Breast epithelium (tissue), 4 donors: ENCODE measurements around the gene ADCY5. TPM values are rescaled to one million over a fixed set of nuclear protein-coding genes. Genes with fewer than 3 reads are reported as not detected.

ENCODE experiments used
- DNase-seq, 2 donors: peaks; one replicate each; pipeline ENCODE4 v3.0.0-alpha.2; 2019; ENCODE audit warnings: low spot score in 2 of 2
- H3K27ac ChIP-seq, 2 donors: fragments of 200-600 bp; sonication (generic) in 1 of 2; one replicate each; pipeline ENCODE4 v1.5.1; 2016 to 2019; ENCODE audit warnings: mild to moderate bottlenecking in 1 of 2
- H3K27me3 ChIP-seq, 2 donors: fragments of 200-600 bp; sonication (generic) in 1 of 2; one replicate each; pipeline versions ENCODE4 v1.5.1 to v1.6.0; 2017 to 2019; ENCODE audit warnings: control low read depth in 1 of 2, mild to moderate bottlenecking in 1 of 2
- H3K36me3 ChIP-seq: fragments of 200-600 bp; one replicate; pipeline ENCODE4 v1.5.1; 2019
- H3K4me1 ChIP-seq, 2 donors: fragments of 200-600 bp; sonication (generic); one replicate each; pipeline ENCODE4 v1.5.1; 2016 to 2019; ENCODE audit warnings: control low read depth in 1 of 2
- H3K4me3 ChIP-seq, 3 donors: fragments of 200-600 bp; sonication (generic); 1 replicate in 2 of 3; 2 replicates in 1 of 3; pipeline ENCODE4 v1.5.1; 2016 to 2019; ENCODE audit warnings: mild to moderate bottlenecking in 3 of 3, moderate library complexity in 2 of 3
- H3K9me3 ChIP-seq, 2 donors: fragments of 200-600 bp; sonication (generic) in 1 of 2; one replicate each; pipeline ENCODE4 v1.5.1; 2016 to 2019; ENCODE audit warnings: control low read depth in 1 of 2
- POLR2A ChIP-seq: fragments of 450-650 bp; IDR thresholded peaks from one replicate; pipeline ENCODE4 v1.6.1; 2016; ENCODE audit warnings: antibody characterized with exemption, mild to moderate bottlenecking, moderate library complexity
- POLR2AphosphoS5 ChIP-seq, 3 donors: sonication (generic); formaldehyde crosslinking; IDR thresholded peaks; one replicate each; pipeline ENCODE4 v1.6.1; 2017; ENCODE audit warnings: antibody characterized with exemption in 3 of 3
- intact Hi-C: fragments of 100-400 bp; cut with DNase I; formaldehyde crosslinking; loops from one replicate; pipeline ENCODE4 v1.15.1; 2023; ENCODE audit warnings: low total_unique reads
- total RNA-seq, 3 donors: library from RNA; depleted of rRNA; stranded (reverse); fragments of >200 nt; gene quantifications; one replicate each; pipeline ENCODE4 v1.1.0, GENCODE V29; 2016
- TF ChIP-seq, protein P1 (sequence below), 3 donors: fragments of 450-650 bp; IDR thresholded peaks; one replicate each; pipeline ENCODE4 v1.5.1; 2016 to 2017; ENCODE audit warnings: antibody characterized with exemption in 3 of 3, mild to moderate bottlenecking in 3 of 3, moderate library complexity in 3 of 3

ADCY5 gene
- total RNA-seq, 3 donors from 2014 or later, result 10.1 to 32.5 (median 11.5) TPM

DNA sequence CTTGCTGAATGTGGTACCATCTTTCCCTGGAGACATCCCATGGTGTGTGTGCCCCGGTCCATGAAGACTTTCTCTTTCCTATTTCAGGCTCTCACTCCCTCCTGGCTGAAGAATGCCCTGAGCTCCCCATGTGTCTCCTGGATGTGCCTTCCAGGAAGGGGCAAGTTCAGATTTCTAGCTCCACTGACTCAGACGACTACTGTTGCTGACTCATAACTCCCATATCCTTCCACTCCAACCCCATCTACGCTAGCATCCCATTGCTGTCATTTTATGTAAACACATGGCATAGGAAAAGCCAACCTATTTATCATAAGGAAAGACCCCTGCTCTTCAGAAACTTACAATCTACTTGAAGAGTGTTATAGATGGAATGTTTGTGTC is 95.0 kb downstream of the ADCY5 start:
- peaks cover 0 to 6% of the 10 kb centered on the region in 2 donors for H3K9me3 ChIP-seq

DNA sequence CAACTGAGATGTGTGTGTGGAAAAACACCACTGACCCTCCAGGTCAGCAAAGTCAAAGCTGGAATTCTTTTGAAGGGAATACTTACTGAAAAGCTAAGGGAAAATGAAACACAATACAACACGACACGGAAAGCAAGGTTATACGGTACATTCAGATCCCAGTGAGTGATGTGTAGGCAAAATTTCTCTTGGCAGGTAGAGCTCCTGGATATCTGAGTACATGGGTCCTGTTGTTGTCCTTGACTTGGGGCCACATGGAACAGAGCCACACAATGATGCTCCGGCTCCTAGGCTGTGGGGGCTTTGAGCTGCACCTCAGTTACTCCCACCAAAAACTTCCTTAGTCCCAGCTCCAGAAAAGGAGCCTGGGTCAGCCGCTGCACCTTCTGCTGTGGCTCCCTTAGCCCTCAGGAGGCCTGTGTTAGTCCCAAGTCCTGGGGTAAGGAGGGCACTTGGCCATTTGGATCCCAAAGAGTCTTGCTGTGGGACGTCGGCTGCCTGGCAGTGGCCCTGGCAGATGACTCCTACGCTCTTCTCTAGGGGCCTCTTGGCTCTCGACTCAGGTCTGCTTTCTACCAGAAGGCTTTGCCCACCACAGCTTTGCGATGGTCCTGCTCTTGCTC is 95.6 kb downstream of the ADCY5 start:
- intact Hi-C loops, result no loop called here
- no peak overlapping the region for H3K4me3 ChIP-seq
- peaks cover 0 to 6% of the 10 kb centered on the region in 2 donors for H3K9me3 ChIP-seq
- H3K27me3 ChIP-seq, result no peaks in the 10 kb centered on the region
- no peak for DNase-seq
- H3K4me1 ChIP-seq, result no peaks in the 10 kb centered on the region
- no peak for TF ChIP-seq POLR2A
- TF ChIP-seq, protein P1, sequence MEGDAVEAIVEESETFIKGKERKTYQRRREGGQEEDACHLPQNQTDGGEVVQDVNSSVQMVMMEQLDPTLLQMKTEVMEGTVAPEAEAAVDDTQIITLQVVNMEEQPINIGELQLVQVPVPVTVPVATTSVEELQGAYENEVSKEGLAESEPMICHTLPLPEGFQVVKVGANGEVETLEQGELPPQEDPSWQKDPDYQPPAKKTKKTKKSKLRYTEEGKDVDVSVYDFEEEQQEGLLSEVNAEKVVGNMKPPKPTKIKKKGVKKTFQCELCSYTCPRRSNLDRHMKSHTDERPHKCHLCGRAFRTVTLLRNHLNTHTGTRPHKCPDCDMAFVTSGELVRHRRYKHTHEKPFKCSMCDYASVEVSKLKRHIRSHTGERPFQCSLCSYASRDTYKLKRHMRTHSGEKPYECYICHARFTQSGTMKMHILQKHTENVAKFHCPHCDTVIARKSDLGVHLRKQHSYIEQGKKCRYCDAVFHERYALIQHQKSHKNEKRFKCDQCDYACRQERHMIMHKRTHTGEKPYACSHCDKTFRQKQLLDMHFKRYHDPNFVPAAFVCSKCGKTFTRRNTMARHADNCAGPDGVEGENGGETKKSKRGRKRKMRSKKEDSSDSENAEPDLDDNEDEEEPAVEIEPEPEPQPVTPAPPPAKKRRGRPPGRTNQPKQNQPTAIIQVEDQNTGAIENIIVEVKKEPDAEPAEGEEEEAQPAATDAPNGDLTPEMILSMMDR (IDR thresholded peaks at IDR 0.05), result no peak
- TF ChIP-seq POLR2AphosphoS5 (IDR thresholded peaks at IDR 0.05), result no peak
- H3K36me3 ChIP-seq, result no peaks in the 10 kb centered on the region
- no peak overlapping the region for H3K27ac ChIP-seq

More for the DNA sequence above, 95.0 kb downstream of the ADCY5 start:
- Histone ChIP-seq H3K36me3 (no peaks in the 10 kb centered on the region), H3K4me1 (no peaks in the 10 kb centered on the region), H3K27ac (no peak overlapping the region), H3K27me3 (no peaks in the 10 kb centered on the region), H3K4me3 (no peak overlapping the region)
- no peak for TF ChIP-seq POLR2A
- TF ChIP-seq, protein P1 (IDR thresholded peaks at IDR 0.05), result no peak
- no peak for TF ChIP-seq POLR2AphosphoS5 (IDR thresholded peaks at IDR 0.05)
- DNase-seq, result no peak
- intact Hi-C loops, result no loop called here

DNA sequence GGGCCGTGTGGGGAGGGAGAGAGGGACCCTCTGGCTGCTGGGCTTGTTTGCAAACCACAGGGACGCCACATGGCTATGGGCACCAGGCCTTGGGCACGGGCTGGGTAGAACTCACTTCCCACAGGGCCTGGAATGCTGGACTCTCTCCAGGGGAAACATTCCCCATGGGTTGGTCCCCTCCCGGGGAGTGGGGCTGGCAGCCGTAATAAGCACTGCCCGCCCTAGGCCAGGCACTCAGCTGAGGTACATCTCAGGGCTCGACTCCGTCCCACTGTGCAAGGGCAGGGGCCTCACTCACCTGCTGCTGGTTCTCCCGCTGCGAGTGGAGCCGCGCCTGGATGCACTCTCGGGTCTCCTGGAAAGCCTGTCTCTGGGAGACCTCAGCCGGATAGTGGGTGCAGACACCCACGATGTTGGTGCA is 96.7 kb downstream of the ADCY5 start:
- intact Hi-C loops, result no loop called here
- H3K4me1 ChIP-seq, result no peaks in the 10 kb centered on the region
- H3K9me3 ChIP-seq, result peaks cover 0 to 6% of the 10 kb centered on the region in 2 donors
- H3K36me3 ChIP-seq, result no peaks in the 10 kb centered on the region
- DNase-seq, result no peak
- TF ChIP-seq, protein P1 (IDR thresholded peaks at IDR 0.05), result no peak
- TF ChIP-seq POLR2A, result no peak
- TF ChIP-seq POLR2AphosphoS5 (IDR thresholded peaks at IDR 0.05), result no peak
- no peaks in the 10 kb centered on the region for H3K27me3 ChIP-seq
- no peak overlapping the region for H3K4me3 ChIP-seq
- H3K27ac ChIP-seq, result no peak overlapping the region

DNA sequence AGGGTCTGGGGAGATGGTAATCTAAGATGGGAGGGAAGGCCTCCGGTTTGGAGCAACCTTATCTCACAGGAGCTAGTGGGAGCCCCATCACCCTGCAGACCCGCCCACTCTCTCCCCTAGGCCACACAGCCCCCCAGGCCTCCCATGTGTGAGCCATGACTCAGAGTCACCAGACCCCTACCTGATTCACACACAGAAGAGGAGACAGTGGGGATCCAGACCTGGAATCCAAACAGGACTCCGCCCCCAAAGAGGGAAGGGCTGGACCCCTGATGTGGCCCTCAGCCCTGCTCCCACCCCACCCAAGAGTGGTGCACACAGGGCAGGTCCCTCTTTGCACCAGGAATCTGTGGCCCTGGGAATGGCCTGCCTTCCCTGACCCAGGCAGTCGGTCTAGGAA is 97.4 kb downstream of the ADCY5 start:
- DNase-seq, result no peak
- Histone ChIP-seq H3K27me3 (no peaks in the 10 kb centered on the region), H3K27ac (no peak overlapping the region), H3K4me3 (no peak overlapping the region), H3K9me3 (peaks cover 0 to 6% of the 10 kb centered on the region in 2 donors), H3K36me3 (no peaks in the 10 kb centered on the region), H3K4me1 (no peaks in the 10 kb centered on the region)
- intact Hi-C loops, result no loop called here
- TF ChIP-seq POLR2A, result no peak

DNA sequence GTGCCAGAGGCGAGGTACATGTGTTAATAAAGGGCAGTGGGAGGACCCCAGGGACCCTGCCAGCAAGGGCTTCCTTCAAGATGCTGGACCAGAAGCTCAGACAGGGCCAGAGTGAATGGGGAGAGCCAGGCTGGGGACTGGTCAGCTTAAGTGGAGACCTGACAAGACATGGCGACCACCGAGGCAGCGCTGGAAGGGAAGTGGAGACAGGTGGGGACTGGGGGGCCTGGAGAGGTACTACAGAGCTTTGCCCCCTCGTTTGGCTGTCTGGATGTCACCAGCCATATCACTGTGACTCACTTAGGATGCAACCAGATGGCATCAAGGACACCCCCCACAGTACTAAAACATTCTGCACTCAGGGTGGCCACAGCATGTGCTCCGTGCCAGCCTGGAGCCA is 97.9 kb downstream of the ADCY5 start:
- intact Hi-C loops, result no loop called here
- no peaks in the 10 kb centered on the region for H3K4me1 ChIP-seq
- peaks cover 0 to 6% of the 10 kb centered on the region in 2 donors for H3K9me3 ChIP-seq
- no peak for DNase-seq
- TF ChIP-seq, protein P1 (IDR thresholded peaks at IDR 0.05), result no peak
- no peak for TF ChIP-seq POLR2A
- TF ChIP-seq POLR2AphosphoS5 (IDR thresholded peaks at IDR 0.05), result no peak
- no peak overlapping the region for H3K4me3 ChIP-seq
- H3K36me3 ChIP-seq, result no peaks in the 10 kb centered on the region
- no peaks in the 10 kb centered on the region for H3K27me3 ChIP-seq
- no peak overlapping the region for H3K27ac ChIP-seq
